K562 (cell line): ENCODE measurements around the gene FZD1. TPM values are rescaled to one million over a fixed set of nuclear protein-coding genes. Genes with fewer than 3 reads are reported as not detected.

Experiments used
- E2F3 ChIP-seq: fragments of 250-450 bp; sonication (Bioruptor Pico); IDR thresholded peaks from 2 replicates; pipeline ENCODE4 v1.4.0; 2020; ENCODE audit warnings: mild to moderate bottlenecking
- KLF16 ChIP-seq: IDR thresholded peaks from 2 replicates; pipeline ENCODE4 v1.6.1; 2016; ENCODE audit warnings: antibody characterized with exemption
- PHF20 ChIP-seq: fragments of 450-650 bp; IDR thresholded peaks from 2 replicates; pipeline ENCODE4 v1.6.1; 2018; ENCODE audit not compliant: partially characterized antibody
- RB1 ChIP-seq: fragments of 450-650 bp; IDR thresholded peaks from 2 replicates; pipeline ENCODE4 v1.6.1; 2017; ENCODE audit warnings: low read depth, mild to moderate bottlenecking
- RBM15 ChIP-seq: fragments of 200-400 bp; formaldehyde crosslinking; IDR thresholded peaks from 2 replicates; pipeline ENCODE4 v1.6.1; 2018; ENCODE audit warnings: mild to moderate bottlenecking, low read length, moderate library complexity; ENCODE audit not compliant: insufficient read depth
- SMARCC2 ChIP-seq: fragments of 450-650 bp; IDR thresholded peaks from 2 replicates; pipeline ENCODE4 v1.6.1; 2017; ENCODE audit warnings: antibody characterized with exemption, moderate library complexity, mild to moderate bottlenecking, low read depth
- TEAD1 ChIP-seq, 2 experiments: fragments of 450-650 bp in 1 of 2; sonication (generic) in 1 of 2; formaldehyde crosslinking; IDR thresholded peaks; 2 replicates each; pipeline versions ENCODE4 v1.4.0 to v1.8.0; 2020 to 2022; ENCODE audit warnings: mild to moderate bottlenecking in 2 of 2, missing genetic modification reagents in 1 of 2
- ZBTB33 ChIP-seq: sonication (generic); formaldehyde crosslinking; IDR thresholded peaks from 2 replicates; pipeline ENCODE4 v1.8.1; 2023; ENCODE audit warnings: mild to moderate bottlenecking, missing genetic modification reagents
- ZHX1 ChIP-seq: fragments of 150-350 bp; conservative IDR thresholded peaks from 2 replicates; pipeline ENCODE4 v1.6.1; 2014; ENCODE audit warnings: low read length
- ZNF121 ChIP-seq: sonication (generic); formaldehyde crosslinking; conservative IDR thresholded peaks from 2 replicates; pipeline ENCODE4 v1.8.0; 2022; ENCODE audit warnings: missing genetic modification reagents
- ZNF143 ChIP-seq: sonication (generic); formaldehyde crosslinking; IDR thresholded peaks from 2 replicates; pipeline ENCODE4 v1.9.0; 2022; ENCODE audit warnings: mild to moderate bottlenecking, missing genetic modification reagents
- ZNF318 ChIP-seq, 2 experiments: fragments of 450-650 bp; IDR thresholded peaks; 2 replicates each; pipeline ENCODE4 v1.6.1; 2016; ENCODE audit warnings: mild to moderate bottlenecking in 2 of 2, borderline replicate concordance in 1 of 2, low read depth in 1 of 2, moderate library complexity in 1 of 2
- ZNF75A ChIP-seq: fragments of 450-650 bp; formaldehyde crosslinking; IDR thresholded peaks from 2 replicates; pipeline ENCODE4 v1.4.0; 2020; ENCODE audit warnings: mild to moderate bottlenecking
- polyA plus RNA-seq, 8 experiments: library from polyadenylated mRNA; depleted of rRNA in 4 of 8; stranded (reverse) in 5 of 8; unstranded in 3 of 8; fragments of >200 nt; fragmentation: Nextera tagmentation in 2 of 8; fragmentation: Illumina TruSeq in 1 of 8; extraction: Ambion mirVana in 2 of 8; extraction: Trizol in 1 of 8; gene quantifications; 2 replicates each; pipeline versions ENCODE4 v1.2.1 to v1.2.3, GENCODE V29; 2011 to 2014; ENCODE audit warnings: inconsistent platforms in 1 of 8, missing spikeins in 1 of 8
- total RNA-seq, 7 experiments: library from RNA; depleted of rRNA in 6 of 7; stranded (reverse); fragments of >200 nt in 6 of 7; fragmentation: Illumina TruSeq in 2 of 7; extraction: Trizol in 2 of 7; gene quantifications; 2 replicates each; pipeline versions ENCODE4 v1.2.1 to v1.2.3, GENCODE V29; 2011 to 2021; ENCODE audit warnings: low replicate concordance in 1 of 7

The FZD1 gene
- total and polyA plus RNA-seq, 9 of the 15 experiments (the other 6 are each of a cell fraction or from before 2014, with no cell fraction given): 0.25 to 5.1 (median 1.8) TPM

GRCh38 chr7:91316426-91316825 is 52.2 kb downstream of the FZD1 start (continued):
- TF ChIP-seq ZBTB33 (CRISPR knock-in tag) (no peak), ZNF143 (CRISPR knock-in tag) (no peak), ZNF318 (IDR thresholded peaks at IDR 0.05; ENCODE audit: borderline replicate concordance in 1 of 2, low read depth in 1 of 2) (no peak), ZNF121 (no peak), E2F3 (CRISPR knock-in tag) (no peak), SMARCC2 (no peak), TEAD1 (CRISPR knock-in tag; IDR thresholded peaks at IDR 0.05) (no peak), ZNF75A (CRISPR knock-in tag) (no peak), KLF16 (no peak), RB1 (no peak), PHF20 (no peak), ZHX1 (no peak), RBM15 (no peak)
